Measurements from ENCODE around the gene ULK1.

ULK1 gene

DNA sequence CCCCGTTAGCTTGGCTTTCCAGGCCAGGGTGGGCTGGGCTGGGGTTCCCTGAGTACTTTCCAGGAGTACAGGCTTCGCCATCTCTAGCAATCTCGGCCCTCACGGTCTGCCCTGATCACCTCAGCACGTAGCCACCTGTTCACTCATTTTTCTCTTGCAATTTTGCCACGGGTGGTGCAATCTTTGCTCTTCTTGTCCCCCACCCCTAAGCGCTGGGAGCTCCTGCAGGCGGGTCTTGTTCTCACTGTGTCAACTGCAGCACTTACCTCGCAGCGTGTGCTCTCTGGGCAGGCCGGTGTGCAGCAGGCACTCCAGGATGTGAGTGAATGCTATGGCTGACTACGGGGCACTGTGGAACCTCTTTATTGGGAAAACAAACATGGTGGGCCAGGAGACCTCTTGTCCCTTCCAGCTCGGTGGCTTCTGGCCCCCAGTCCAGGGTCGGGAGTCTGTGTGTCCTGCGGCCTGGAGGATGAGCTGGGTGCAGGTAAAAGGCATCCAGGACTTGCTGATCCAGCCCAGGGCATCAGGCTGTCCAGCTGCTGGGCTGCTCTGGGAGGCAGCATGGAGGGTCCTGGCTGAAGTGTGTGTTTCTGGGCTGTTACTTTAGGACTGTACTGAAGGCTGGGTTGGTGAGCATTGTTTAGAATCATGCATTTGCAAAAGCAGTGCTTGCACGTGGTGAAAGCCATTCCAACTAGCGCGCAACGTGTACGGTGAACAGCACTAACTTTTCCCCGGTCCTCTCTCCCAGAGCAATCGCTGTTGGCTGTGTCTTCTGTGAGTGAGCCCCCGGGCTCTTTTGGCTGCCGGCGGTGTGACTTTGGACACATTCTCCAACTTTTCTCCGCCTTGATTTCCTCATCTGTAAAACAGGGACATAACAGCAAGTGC lies 1.5 kb upstream of the ULK1 start:
- DNase-seq (ENCODE audit: low read depth): no peak

DNA sequence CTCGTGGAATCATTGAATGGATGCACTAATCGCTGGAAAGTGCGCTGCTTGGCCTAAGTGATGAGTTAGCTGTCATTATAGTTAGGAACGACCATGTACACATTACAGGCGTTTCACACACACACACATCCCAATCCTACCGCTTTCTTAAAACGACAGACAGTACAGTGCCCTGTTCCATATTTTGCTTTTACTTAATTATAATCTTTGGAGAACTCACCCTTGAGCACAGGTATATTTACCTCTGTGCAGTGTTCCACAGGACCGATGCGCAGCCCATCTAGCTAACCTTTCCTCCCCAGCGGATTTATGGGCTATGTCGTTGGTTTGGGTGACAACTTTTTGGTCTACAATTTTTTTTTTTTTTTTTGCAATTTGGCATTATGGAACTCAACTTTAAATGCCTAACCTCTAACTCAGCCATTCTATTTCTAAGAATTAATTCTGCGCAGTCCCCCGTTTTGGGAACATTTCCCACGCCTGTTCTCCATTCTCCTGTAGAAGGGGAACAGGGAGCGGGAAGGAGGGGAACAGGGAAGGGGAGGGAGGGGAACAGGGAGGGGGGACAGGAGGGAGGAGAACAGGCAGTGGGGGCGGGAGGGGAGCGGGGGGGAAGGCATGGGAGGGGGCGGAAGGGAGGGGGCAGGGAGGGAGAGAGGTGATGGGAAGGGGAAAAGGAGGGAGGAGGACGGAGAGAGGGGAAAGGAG lies 663 bp upstream of the ULK1 start:
- DNase-seq (ENCODE audit: low read depth): no peak

DNA sequence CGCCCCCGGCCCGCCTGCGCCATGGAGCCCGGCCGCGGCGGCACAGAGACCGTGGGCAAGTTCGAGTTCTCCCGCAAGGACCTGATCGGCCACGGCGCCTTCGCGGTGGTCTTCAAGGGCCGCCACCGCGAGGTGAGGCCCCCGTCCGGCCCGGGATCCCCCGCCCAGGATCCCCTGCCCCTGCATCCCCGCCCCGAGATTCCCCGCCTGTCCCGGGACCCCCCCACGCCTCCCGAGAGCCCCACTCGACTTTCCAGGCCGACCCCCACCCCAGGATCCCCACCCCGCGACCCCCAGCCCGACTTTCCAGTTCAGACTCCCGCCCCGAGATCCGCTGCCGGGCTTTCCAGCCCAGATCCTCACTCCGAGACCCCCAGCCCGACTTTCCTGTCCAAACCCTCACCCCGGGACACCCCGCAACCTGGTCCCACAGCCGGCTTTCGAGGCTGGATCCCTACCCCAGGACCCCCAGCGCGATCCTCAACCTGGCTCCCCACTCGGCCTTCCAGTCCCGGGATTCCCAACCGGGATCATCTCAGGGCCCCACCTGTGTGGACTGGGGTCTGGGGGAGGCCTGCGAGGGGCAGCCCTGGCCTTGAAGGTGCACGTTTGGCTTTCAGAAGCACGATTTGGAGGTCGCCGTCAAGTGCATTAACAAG lies 688 bp downstream of the ULK1 start:
- DNase-seq (ENCODE audit: low read depth): no peak

DNA sequence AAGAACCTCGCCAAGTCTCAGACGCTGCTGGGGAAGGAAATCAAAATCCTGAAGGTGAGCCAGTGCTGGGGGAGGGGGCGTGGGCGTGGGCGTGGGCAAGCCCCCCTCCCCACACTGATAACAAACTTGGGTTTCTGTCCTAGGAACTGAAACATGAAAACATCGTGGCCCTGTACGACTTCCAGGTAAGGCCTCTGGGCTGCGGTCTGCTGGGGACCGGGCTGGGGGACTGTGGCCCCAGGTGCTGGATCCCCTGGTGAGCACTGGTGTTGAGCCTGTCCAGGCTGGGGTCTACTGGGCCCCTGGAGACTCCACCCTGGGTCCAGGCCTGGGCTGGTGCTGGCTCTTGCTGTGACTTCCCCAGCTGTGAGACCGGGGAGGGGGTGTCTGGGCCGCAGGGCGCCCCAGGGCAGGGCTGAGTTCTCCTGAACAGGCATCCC lies 1.2 kb downstream of the ULK1 start:
- DNase-seq (ENCODE audit: low read depth): no peak

DNA sequence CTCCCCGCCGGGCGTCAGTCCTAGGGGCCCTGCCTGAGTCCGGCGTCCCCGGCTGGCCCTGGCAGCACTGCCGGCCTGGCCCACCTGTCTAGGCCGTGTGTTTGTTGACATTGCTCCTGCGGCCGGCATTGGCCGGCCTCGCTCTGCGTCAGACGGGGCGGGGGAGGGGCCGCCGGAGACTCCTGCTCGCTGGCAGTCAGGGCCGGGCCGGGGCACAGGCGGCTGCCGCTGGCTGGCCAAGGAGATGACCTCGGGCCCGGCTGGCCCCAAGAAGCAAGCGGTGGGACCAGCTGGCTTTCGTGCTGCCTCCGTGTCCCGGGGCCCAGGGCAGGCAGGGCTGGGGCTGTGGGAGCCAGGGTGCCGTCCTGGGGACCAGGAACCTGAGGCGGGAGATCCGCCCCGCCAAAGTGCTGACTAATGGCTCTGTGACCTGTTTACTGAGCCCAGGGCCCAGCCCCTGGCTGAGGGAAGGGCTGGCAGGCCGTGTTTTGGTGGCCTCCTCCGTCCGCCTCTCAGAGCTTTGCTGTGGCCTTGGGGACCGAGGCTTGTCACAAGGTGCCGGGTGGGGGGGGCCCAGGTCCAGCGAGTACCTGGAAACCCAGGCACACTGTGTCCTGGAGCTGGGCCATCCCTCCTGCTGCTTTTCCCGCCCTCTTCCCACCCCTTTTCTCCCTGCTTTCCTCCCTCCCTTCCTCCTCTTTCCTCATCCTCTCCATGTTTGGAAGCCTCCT lies 1.8 kb downstream of the ULK1 start:
- peak; percentile 45 for DNase-seq (ENCODE audit: low read depth)

DNA sequence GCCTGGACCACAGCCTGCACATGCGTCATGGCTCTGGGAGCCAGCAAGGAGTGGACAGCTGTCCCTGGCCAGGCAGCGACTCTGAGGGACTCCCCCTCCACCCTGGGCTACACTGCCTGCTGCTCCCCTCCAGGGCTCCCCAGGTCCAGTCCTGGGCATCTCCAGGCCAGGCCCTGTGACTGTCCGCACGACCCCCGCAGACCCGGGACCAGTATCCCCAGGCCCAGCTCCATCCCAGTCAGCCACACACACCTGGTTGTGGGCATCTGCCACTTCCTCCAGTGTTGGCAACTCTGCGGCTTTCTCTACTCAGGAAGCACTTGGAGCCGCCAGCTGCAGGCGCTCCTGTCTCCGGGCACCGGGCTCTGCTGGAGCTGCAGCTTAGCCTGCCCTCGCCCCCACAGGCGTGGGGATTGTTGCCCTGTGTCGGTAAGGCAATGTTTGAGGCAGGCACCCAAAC lies 2.4 kb downstream of the ULK1 start:
- no peak for DNase-seq (ENCODE audit: low read depth)

DNA sequence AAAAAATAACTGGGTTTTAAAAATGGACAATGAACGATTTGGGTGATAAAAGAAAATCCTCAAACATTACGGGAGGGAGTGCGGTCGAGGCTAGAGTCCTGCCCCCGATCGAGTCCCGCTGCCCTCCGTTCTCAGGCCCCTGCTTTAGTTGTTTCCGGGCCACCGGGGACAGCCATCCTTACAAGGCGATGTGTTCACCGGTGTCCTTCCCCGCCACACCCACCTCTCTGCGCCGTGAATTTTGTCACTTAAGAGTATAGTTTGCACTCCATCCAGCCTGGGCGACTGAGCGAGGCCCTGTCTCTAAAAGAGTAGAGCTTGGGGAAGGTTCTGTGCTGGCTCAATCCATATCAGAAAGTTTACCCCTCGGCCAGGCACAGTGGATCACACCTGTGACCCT lies 2.9 kb downstream of the ULK1 start:
- DNase-seq (ENCODE audit: low read depth): no peak

DNA sequence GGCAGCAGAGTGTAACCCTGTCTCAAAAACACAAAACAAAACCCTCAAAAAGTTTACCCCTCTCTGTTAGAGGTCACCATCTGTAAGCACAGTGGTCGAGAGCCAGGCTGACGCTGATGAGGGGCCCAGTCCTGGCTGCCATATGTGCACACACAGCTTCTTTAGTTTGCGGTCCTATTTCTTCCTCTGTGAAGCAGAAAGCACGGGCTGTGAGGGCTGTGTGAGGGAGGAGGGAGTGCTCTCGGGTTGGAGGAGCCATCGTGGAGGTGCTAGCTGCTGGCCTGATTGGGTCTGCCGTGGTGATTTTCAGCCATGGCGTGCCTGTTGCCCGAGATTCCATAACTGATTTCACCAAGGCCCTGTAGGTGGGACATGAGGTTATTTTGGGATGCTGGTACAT lies 3.5 kb downstream of the ULK1 start:
- no peak for DNase-seq (ENCODE audit: low read depth)

DNA sequence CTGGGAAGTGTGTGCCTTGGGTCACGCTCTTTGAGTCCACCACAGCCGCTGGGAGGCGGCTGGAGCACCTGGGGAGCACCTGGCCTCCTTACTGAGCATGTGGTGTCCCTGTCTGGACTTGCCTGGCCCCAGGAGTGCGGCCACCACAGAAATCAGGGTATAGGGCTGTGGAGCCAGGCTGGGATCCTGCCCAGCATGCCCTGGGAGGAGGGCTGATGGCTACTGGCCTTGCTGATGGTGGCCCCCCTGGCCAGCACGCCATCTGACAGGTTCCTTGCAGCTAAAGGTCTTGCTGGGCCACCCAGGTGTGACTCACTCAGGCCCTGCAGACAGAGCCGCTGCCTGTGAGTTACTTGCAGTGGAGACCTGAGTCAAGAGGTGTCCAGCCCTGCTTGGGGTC lies 6.0 kb downstream of the ULK1 start:
- no peak for DNase-seq (ENCODE audit: low read depth)

DNA sequence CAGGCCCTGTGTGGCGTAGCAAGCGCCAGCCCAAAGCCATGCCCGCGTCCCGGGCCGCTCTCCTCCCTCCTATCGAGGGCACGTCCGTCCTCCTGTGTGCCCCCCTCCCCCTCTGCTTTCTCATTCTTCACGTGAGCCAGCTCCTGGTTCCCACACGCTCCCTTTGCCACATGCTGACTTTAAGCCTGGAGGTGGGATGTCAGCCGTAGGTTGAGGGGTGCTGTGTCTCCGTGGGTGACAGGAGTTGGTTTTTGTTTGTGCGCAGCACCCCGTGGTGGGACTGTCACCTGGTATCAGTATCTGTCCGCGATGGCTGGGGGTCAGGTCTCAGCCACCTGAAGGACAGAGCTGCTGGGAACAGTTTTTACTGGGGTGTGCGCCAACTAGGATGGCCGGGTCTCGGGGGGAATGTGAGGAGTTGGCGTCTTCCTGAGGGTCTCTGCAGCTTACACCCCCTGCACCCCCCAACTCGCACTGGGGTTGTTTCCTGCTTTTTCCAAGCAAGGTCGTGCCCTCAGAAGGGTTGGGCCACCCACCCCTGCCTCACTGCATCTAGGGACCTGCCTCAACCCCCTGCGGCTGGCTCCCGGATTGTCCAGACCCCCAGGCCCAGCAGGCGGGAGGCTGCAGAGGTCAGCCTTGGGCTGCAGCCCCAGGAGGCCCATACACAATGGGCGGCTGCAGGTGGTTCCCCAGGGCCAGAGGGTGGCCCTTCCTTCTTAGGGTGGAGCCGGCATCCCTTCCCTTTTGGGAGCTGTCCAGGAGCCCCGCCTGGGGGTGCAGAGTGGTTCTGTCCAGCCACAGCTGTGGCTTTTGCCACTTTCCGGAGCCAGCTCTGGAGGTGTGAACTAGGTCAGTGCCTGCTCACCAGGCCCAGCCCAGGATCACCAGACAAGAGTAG lies 7.3 kb downstream of the ULK1 start:
- no peak for DNase-seq (ENCODE audit: low read depth)

DNA sequence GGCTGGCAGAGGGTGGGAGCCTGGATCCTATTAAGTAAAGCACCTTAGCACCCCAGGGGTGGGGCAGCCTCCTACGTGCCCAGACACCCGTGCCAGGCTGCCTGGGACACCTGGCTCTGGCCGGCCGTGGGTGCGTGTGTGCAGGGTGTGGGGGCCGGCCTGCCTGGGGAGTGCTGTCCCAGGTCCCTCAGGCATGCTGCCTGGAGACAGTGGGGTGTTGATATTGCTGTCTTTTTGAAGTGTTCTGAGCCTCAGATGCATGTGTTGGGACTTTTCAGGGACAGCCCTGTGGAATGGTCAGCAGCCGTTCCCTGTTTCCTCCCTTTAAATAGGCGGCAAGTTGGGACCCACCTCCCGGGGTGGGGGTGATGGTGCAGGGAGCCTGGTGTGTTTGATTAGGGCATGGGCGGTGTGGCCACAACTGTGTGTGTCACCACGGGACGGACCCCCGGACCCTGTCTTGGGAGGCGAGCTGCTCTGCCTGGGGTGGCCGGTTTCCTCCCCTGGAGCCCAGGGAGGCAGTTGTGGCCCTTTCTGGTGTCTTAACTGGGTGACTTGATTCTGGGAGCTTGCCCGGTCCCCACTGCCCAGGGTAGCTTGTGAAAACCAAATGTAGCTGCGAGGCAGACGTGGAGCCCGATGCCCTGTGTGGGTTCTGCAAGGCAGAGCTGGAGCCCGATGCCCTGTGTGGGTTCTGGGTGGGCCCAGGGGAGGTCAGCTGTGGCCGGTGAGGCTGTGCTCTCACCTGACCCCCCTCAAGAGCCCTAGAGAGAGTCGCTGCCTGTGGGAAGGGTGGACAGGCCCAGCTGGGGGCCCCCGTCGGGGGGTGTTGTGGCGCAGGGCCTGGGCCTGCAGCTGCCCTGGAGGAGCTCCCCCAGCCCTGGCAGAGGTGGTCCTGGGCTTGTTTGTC lies 8.2 kb downstream of the ULK1 start:
- no peak for DNase-seq (ENCODE audit: low read depth)

DNA sequence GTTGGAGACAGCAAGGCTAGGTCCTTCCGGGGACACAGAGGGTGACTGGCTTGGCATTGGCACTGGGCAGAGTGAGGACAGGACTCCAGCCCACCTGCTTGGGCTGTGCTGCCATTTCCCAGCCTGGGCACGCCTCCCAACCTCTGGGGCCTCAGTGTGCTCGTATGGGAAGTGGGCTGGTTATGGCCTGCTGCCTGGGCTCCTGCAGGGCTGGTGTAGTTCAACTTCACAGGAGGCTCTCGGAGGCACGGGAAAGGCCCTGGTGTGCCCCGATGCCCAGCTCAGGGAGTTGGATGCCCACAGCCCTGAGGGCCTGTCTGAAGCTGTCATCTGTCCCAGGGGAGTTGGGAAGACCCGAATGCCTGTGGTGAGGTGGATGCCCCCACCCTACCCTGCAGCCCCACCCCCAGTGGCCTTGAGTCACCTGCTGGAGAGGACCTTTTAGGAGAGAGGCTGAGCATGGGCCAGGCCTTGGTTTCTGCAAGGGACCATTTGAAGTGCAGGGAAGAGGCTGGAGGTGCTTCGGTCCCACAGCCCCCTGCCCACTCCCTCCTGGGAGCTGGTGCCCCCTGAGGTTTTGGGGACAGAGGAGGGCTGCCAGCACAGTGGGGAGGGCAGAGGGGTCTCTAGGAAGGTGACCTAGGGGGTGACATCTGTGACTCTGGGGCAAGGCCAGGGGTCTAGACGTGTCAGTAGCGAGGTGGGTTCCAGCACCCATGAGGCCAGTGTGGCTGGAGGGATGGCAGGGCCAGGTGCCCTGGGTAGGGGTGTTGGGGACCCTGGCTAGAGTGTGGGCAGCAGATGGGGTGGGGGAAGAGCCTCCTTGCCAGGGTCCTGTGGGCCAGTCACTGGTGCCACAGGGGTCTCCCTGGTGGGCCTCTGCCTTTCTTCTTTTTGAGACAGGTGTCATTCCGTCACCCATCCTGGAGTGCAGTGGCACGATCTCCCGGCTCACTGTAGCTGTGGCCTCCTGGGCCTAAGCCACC lies 9.1 kb downstream of the ULK1 start:
- no peak for DNase-seq (ENCODE audit: low read depth)

DNA sequence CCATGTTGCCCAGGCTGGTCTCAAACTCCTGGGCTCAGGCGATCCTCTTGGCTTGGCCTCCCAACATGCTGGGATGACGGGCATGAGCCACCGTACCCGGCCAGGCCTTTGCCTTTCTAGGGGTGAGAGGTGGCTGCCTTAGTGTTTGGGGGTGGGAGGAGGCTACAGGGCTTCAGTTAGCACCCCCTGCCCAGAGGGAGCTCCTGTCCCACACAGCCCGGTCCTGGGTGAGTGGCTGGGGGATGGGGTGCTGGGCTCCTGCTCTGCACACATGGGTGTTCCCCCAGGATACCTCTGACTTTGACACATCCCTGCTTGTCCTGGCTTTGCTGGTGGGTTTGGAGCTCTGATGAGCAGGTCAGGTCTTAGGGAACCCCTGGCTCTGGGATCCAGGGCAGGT lies 9.9 kb downstream of the ULK1 start:
- no peak for DNase-seq (ENCODE audit: low read depth)

DNA sequence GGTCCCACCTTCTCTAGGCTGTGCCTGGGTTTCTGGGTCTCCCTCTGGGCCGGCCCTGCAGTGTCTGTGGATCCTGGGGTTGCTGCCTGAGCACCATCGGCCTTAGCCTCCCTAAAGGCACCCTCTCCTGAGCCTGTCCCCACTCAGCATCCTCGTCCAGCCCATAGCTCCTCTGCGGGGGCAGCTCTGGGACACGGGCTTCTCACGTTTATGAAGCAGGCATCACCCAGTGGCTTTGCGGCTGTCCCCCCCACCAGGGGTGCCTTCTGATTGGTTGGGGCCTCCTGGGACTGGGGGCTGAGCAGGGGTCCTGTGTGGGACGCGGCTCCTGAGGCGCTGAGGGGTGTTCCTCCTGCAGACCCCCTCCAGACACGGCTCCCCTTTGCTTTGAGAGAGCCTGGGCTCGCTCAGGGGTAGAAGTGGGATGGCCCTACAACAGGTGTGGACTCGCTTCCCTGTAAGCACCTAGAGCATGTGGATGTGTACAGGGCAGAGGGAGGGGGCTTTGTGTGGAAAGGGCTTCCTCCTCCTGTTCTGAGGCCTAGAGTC lies 10.7 kb downstream of the ULK1 start:
- no peak for DNase-seq (ENCODE audit: low read depth)

DNA sequence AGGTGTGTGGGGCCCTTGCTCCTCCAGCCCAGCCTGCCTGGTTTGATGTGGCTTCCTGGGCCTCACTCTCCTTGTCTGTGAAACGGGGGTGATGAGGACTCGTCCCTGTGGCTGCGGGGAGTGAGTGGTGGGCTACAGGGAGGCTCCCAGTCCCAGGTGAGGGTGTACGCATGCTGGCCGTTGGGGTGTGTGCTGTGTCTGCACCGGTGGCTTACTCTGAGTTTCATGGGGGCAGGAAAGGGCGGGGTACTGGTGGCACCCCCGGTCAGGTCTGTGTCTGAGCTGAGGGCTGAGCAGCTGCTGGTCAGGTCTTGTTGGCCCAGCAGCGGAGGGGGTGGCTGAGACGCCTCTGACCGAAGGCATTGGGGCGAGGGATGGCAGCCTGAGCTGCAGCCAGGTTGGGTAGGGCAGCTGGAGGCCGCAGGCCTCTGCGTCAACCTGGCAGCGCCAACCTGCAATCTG lies 11.2 kb downstream of the ULK1 start:
- DNase-seq (ENCODE audit: low read depth): no peak

DNA sequence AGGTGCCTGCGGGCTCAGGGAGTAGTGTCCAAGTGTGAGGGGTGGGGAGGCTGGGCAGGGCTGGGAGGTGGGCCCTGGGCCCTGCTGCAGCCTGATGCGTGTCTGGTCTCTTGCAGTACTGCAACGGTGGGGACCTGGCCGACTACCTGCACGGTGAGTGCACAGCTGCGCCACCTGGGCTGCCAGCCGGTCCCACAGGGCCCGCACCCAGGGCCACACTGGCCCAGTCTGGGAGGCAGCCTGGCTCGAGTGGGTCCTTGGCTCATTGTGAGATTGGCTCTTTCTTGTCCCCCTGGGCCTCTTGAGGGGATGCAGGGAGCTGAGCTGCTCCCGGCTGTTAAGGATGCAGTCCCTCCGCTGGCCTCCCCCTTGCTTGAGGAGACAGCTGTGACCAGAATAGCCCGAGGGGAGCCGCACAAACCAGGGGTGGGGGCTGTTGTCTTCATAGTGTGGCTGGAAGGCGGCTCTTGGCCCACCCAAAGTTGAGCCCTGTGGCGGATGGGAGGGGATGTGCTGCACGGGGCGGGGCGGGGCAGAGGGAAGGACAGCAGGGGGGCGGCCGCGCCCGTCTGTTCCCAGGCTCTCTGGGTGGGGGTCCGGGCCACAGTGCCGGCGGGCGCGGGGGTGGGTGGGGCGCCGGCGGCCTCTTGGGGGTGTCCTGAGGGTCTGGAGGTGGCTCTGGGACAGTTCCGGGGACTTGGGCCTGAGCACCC lies 13.1 kb downstream of the ULK1 start:
- DNase-seq (ENCODE audit: low read depth): no peak
